ENCODE measurements around the gene ARHGEF7.

ARHGEF7 gene

GRCh38 chr13:111115965-111116521, 933 bp downstream of the ARHGEF7 start:
- peaks cover 4% of the 10 kb centered on the region for H3K79me1 ChIP-seq (ENCODE audit: low read length)
- H3K4me2 ChIP-seq (ENCODE audit: low read length) = peak overlapping the region; percentile 84
- H3K36me3 ChIP-seq (ENCODE audit: control insufficient read depth in 1 of 2, insufficient read depth in 2 of 2, low read length in 2 of 2) = no peaks in the 10 kb centered on the region
- H2AK5ac ChIP-seq (ENCODE audit: low read length) = no peak overlapping the region
- H3K9me3 ChIP-seq (ENCODE audit: insufficient read depth, low read depth, low read length) = peaks cover 2% of the 10 kb centered on the region
- no peak overlapping the region for H3K4ac ChIP-seq (ENCODE audit: low read depth, low read length)
- peaks cover 16% of the 10 kb centered on the region for H3K27me3 ChIP-seq (ENCODE audit: insufficient read depth, low read length)
- no peak overlapping the region for H3K9ac ChIP-seq (ENCODE audit: low read length)
- H3K4me3 ChIP-seq (ENCODE audit: low read depth, low read length) = peak overlapping the region; percentile 68
- H4K91ac ChIP-seq (ENCODE audit: low read depth, low read length) = no peak overlapping the region
- H3K79me2 ChIP-seq (ENCODE audit: control insufficient read depth, insufficient read depth, low read length, poor library complexity) = no peaks in the 10 kb centered on the region
- peak; percentile 71 to 76 for DNase-seq
- H2AFZ ChIP-seq (ENCODE audit: insufficient read depth, low read length, poor library complexity) = no peak overlapping the region
- H3K23ac ChIP-seq (ENCODE audit: low read length) = no peak overlapping the region
- H4K12ac ChIP-seq (ENCODE audit: low read depth, low read length) = no peak overlapping the region
- WGBS (ENCODE audit: extremely low coverage, insufficient coverage, insufficient read length) = no CpG with 5 or more reads among the region's 39 CpGs
- H2BK12ac ChIP-seq (ENCODE audit: low read length) = no peak overlapping the region
- peaks cover 0 to 4% of the 10 kb centered on the region in 2 experiments for H3K4me1 ChIP-seq (ENCODE audit: control insufficient read depth in 1 of 2, insufficient read depth in 2 of 2, low read length in 2 of 2)
- no peak overlapping the region for H2BK120ac ChIP-seq (ENCODE audit: insufficient read depth, low read length, poor library complexity)
- H3K18ac ChIP-seq (ENCODE audit: low read length) = no peak overlapping the region
- H3K14ac ChIP-seq (ENCODE audit: low read length) = peak overlapping the region; percentile 36
- H4K8ac ChIP-seq (ENCODE audit: low read depth, low read length) = no peak overlapping the region
- H2BK5ac ChIP-seq (ENCODE audit: low read depth, low read length, poor library complexity) = no peak overlapping the region
- no peak overlapping the region for H3K27ac ChIP-seq (ENCODE audit: low read depth, low read length)

- H3K36me3 ChIP-seq (ENCODE audit: control insufficient read depth in 1 of 2, insufficient read depth in 2 of 2, low read length in 2 of 2) = no peaks in the 10 kb centered on the region
- no peak overlapping the region for H4K12ac ChIP-seq (ENCODE audit: low read depth, low read length)
- peaks cover 0 to 4% of the 10 kb centered on the region in 2 experiments for H3K4me1 ChIP-seq (ENCODE audit: control insufficient read depth in 1 of 2, insufficient read depth in 2 of 2, low read length in 2 of 2)
- DNase-seq = peak in 1 of 2 donors; percentile 39
- no peak overlapping the region for H2BK12ac ChIP-seq (ENCODE audit: low read length)
- no peaks in the 10 kb centered on the region for H3K79me2 ChIP-seq (ENCODE audit: control insufficient read depth, insufficient read depth, low read length, poor library complexity)
- H4K91ac ChIP-seq (ENCODE audit: low read depth, low read length) = no peak overlapping the region
- no peak overlapping the region for H2BK120ac ChIP-seq (ENCODE audit: insufficient read depth, low read length, poor library complexity)
- H3K4me2 ChIP-seq (ENCODE audit: low read length) = no peak overlapping the region
- no peak overlapping the region for H4K8ac ChIP-seq (ENCODE audit: low read depth, low read length)
- H3K4me3 ChIP-seq (ENCODE audit: low read depth, low read length) = no peak overlapping the region
- no CpG with 5 or more reads among the region's 1 CpG for WGBS (ENCODE audit: extremely low coverage, insufficient coverage, insufficient read length)
- H3K23ac ChIP-seq (ENCODE audit: low read length) = no peak overlapping the region
- no peak overlapping the region for H2AFZ ChIP-seq (ENCODE audit: insufficient read depth, low read length, poor library complexity)
- H2BK5ac ChIP-seq (ENCODE audit: low read depth, low read length, poor library complexity) = no peak overlapping the region
- peaks cover 16% of the 10 kb centered on the region for H3K27me3 ChIP-seq (ENCODE audit: insufficient read depth, low read length)
- peaks cover 4% of the 10 kb centered on the region for H3K79me1 ChIP-seq (ENCODE audit: low read length)
- peaks cover 4% of the 10 kb centered on the region for H3K9me3 ChIP-seq (ENCODE audit: insufficient read depth, low read depth, low read length)
- no peak overlapping the region for H3K9ac ChIP-seq (ENCODE audit: low read length)
- H3K27ac ChIP-seq (ENCODE audit: low read depth, low read length) = no peak overlapping the region
- H3K14ac ChIP-seq (ENCODE audit: low read length) = no peak overlapping the region
- no peak overlapping the region for H3K18ac ChIP-seq (ENCODE audit: low read length)
- no peak overlapping the region for H2AK5ac ChIP-seq (ENCODE audit: low read length)
- no peak overlapping the region for H3K4ac ChIP-seq (ENCODE audit: low read depth, low read length)
Measured at GRCh38 chr13:111116856-111117255, 1.7 kb downstream of the ARHGEF7 start.

GRCh38 chr13:111117289-111117688, 2.2 kb downstream of the ARHGEF7 start:
- H3K4me3 ChIP-seq (ENCODE audit: low read depth, low read length) = no peak overlapping the region
- H3K27ac ChIP-seq (ENCODE audit: low read depth, low read length) = no peak overlapping the region
- no CpG with 5 or more reads among the region's 5 CpGs for WGBS (ENCODE audit: extremely low coverage, insufficient coverage, insufficient read length)
- peaks cover 0 to 4% of the 10 kb centered on the region in 2 experiments for H3K4me1 ChIP-seq (ENCODE audit: control insufficient read depth in 1 of 2, insufficient read depth in 2 of 2, low read length in 2 of 2)
- no peak overlapping the region for H3K18ac ChIP-seq (ENCODE audit: low read length)
- no peak overlapping the region for H3K4ac ChIP-seq (ENCODE audit: low read depth, low read length)
- H3K9ac ChIP-seq (ENCODE audit: low read length) = no peak overlapping the region
- no peaks in the 10 kb centered on the region for H3K36me3 ChIP-seq (ENCODE audit: control insufficient read depth in 1 of 2, insufficient read depth in 2 of 2, low read length in 2 of 2)
- H2BK5ac ChIP-seq (ENCODE audit: low read depth, low read length, poor library complexity) = no peak overlapping the region
- no peaks in the 10 kb centered on the region for H3K79me2 ChIP-seq (ENCODE audit: control insufficient read depth, insufficient read depth, low read length, poor library complexity)
- no peak overlapping the region for H2BK120ac ChIP-seq (ENCODE audit: insufficient read depth, low read length, poor library complexity)
- peaks cover 4% of the 10 kb centered on the region for H3K9me3 ChIP-seq (ENCODE audit: insufficient read depth, low read depth, low read length)
- no peak overlapping the region for H3K4me2 ChIP-seq (ENCODE audit: low read length)
- H3K14ac ChIP-seq (ENCODE audit: low read length) = no peak overlapping the region
- DNase-seq = peak in 1 of 2 donors; percentile 18
- peaks cover 16% of the 10 kb centered on the region for H3K27me3 ChIP-seq (ENCODE audit: insufficient read depth, low read length)
- no peak overlapping the region for H2BK12ac ChIP-seq (ENCODE audit: low read length)
- no peak overlapping the region for H4K91ac ChIP-seq (ENCODE audit: low read depth, low read length)
- H4K8ac ChIP-seq (ENCODE audit: low read depth, low read length) = no peak overlapping the region
- no peak overlapping the region for H4K12ac ChIP-seq (ENCODE audit: low read depth, low read length)
- H3K79me1 ChIP-seq (ENCODE audit: low read length) = peaks cover 4% of the 10 kb centered on the region
- H3K23ac ChIP-seq (ENCODE audit: low read length) = no peak overlapping the region
- no peak overlapping the region for H2AFZ ChIP-seq (ENCODE audit: insufficient read depth, low read length, poor library complexity)
- no peak overlapping the region for H2AK5ac ChIP-seq (ENCODE audit: low read length)

GRCh38 chr13:111117961-111118360, 2.9 kb downstream of the ARHGEF7 start:
- H3K79me1 ChIP-seq (ENCODE audit: low read length) = peaks cover 4% of the 10 kb centered on the region
- no peak overlapping the region for H2AFZ ChIP-seq (ENCODE audit: insufficient read depth, low read length, poor library complexity)
- H3K4me3 ChIP-seq (ENCODE audit: low read depth, low read length) = no peak overlapping the region
- no peak overlapping the region for H2BK12ac ChIP-seq (ENCODE audit: low read length)
- no peaks in the 10 kb centered on the region for H3K36me3 ChIP-seq (ENCODE audit: control insufficient read depth in 1 of 2, insufficient read depth in 2 of 2, low read length in 2 of 2)
- no peaks in the 10 kb centered on the region for H3K79me2 ChIP-seq (ENCODE audit: control insufficient read depth, insufficient read depth, low read length, poor library complexity)
- H3K27me3 ChIP-seq (ENCODE audit: insufficient read depth, low read length) = peaks cover 15% of the 10 kb centered on the region
- peaks cover 0 to 4% of the 10 kb centered on the region in 2 experiments for H3K4me1 ChIP-seq (ENCODE audit: control insufficient read depth in 1 of 2, insufficient read depth in 2 of 2, low read length in 2 of 2)
- H3K18ac ChIP-seq (ENCODE audit: low read length) = no peak overlapping the region
- H3K4ac ChIP-seq (ENCODE audit: low read depth, low read length) = no peak overlapping the region
- H2BK120ac ChIP-seq (ENCODE audit: insufficient read depth, low read length, poor library complexity) = no peak overlapping the region
- no peak overlapping the region for H2AK5ac ChIP-seq (ENCODE audit: low read length)
- DNase-seq = no peak
- no peak overlapping the region for H3K27ac ChIP-seq (ENCODE audit: low read depth, low read length)
- H3K23ac ChIP-seq (ENCODE audit: low read length) = no peak overlapping the region
- WGBS (ENCODE audit: extremely low coverage, insufficient coverage, insufficient read length) = no CpG with 5 or more reads among the region's 10 CpGs
- no peak overlapping the region for H3K14ac ChIP-seq (ENCODE audit: low read length)
- peaks cover 3% of the 10 kb centered on the region for H3K9me3 ChIP-seq (ENCODE audit: insufficient read depth, low read depth, low read length)
- H4K8ac ChIP-seq (ENCODE audit: low read depth, low read length) = no peak overlapping the region
- H4K12ac ChIP-seq (ENCODE audit: low read depth, low read length) = no peak overlapping the region
- H3K9ac ChIP-seq (ENCODE audit: low read length) = no peak overlapping the region
- no peak overlapping the region for H3K4me2 ChIP-seq (ENCODE audit: low read length)
- H2BK5ac ChIP-seq (ENCODE audit: low read depth, low read length, poor library complexity) = no peak overlapping the region
- H4K91ac ChIP-seq (ENCODE audit: low read depth, low read length) = no peak overlapping the region

All from trophoblast cell (in vitro differentiated cells and primary cell).